SK-N-SH treated with all-trans-retinoic acid at 6 μM for 48 hours (cell line): Measurements from ENCODE around the gene ADAMTS13.

Experiments
- ATAC-seq: fragments of 200-7000 bp; cut with Tn5 transposase; 3 replicates; pipeline ENCODE4 v1.9.1; 2020; ENCODE audit warnings: mild to moderate bottlenecking, moderate library complexity
- ARNTL ChIP-seq: fragments of 450-650 bp; formaldehyde crosslinking; IDR thresholded peaks from 2 replicates; pipeline ENCODE4 v1.5.0; 2020; ENCODE audit warnings: low read depth, mild to moderate bottlenecking, moderate library complexity, borderline replicate concordance
- BACH2 ChIP-seq: fragments of 250-450 bp; sonication (Bioruptor Pico); IDR thresholded peaks from 2 replicates; pipeline ENCODE4 v1.9.0; 2021; ENCODE audit warnings: mild to moderate bottlenecking, borderline replicate concordance
- CSDC2 ChIP-seq: fragments of 250-450 bp; sonication (Bioruptor Pico); IDR thresholded peaks from 2 replicates; pipeline ENCODE4 v1.5.0; 2020; ENCODE audit warnings: mild to moderate bottlenecking, moderate library complexity
- ESRRG ChIP-seq: fragments of 250-450 bp; sonication (Bioruptor Pico); IDR thresholded peaks from 2 replicates; pipeline ENCODE4 v1.6.1; 2021; ENCODE audit warnings: mild to moderate bottlenecking
- ISL1 ChIP-seq: fragments of 250-450 bp; sonication (Bioruptor Pico); IDR thresholded peaks from 2 replicates; pipeline ENCODE4 v2.1.2; 2022; ENCODE audit warnings: mild to moderate bottlenecking, moderate library complexity
- OSR1 ChIP-seq: fragments of 250-450 bp; sonication (Bioruptor Pico); IDR thresholded peaks from 2 replicates; pipeline ENCODE4 v1.8.0; 2022; ENCODE audit warnings: moderate library complexity, mild to moderate bottlenecking, inconsistent platforms
- PPARA ChIP-seq: fragments of 250-450 bp; sonication (Bioruptor Pico); IDR thresholded peaks from 2 replicates; pipeline ENCODE4 v1.5.0; 2020; ENCODE audit warnings: mild to moderate bottlenecking, borderline replicate concordance
- RARB ChIP-seq: fragments of 250-450 bp; sonication (Bioruptor Pico); IDR thresholded peaks from 2 replicates; pipeline ENCODE4 v1.8.0; 2021; ENCODE audit warnings: mild to moderate bottlenecking, moderate library complexity
- SNAI2 ChIP-seq: fragments of 250-450 bp; sonication (Bioruptor Pico); IDR thresholded peaks from 2 replicates; pipeline ENCODE4 v1.5.0; 2020; ENCODE audit warnings: mild to moderate bottlenecking, moderate library complexity
- TCF4 ChIP-seq: fragments of 250-450 bp; sonication (Bioruptor Pico); IDR thresholded peaks from 2 replicates; pipeline ENCODE4 v1.8.0; 2021; ENCODE audit warnings: mild to moderate bottlenecking, moderate library complexity, borderline replicate concordance
- TOX ChIP-seq: fragments of 250-450 bp; sonication (Bioruptor Pico); IDR thresholded peaks from 2 replicates; pipeline ENCODE4 v1.8.0; 2021; ENCODE audit warnings: mild to moderate bottlenecking, moderate library complexity, borderline replicate concordance
- ZC3H10 ChIP-seq: fragments of 250-450 bp; sonication (Bioruptor Pico); IDR thresholded peaks from 2 replicates; pipeline ENCODE4 v1.5.1; 2021; ENCODE audit warnings: mild to moderate bottlenecking, moderate library complexity
- ZFP3 ChIP-seq: fragments of 250-450 bp; sonication (Bioruptor Pico); IDR thresholded peaks from 2 replicates; pipeline ENCODE4 v1.5.0; 2020; ENCODE audit warnings: mild to moderate bottlenecking, moderate library complexity
- ZFP30 ChIP-seq: fragments of 450-650 bp; formaldehyde crosslinking; IDR thresholded peaks from 2 replicates; pipeline ENCODE4 v1.5.0; 2022; ENCODE audit warnings: mild to moderate bottlenecking, moderate library complexity
- ZNF565 ChIP-seq: fragments of 450-650 bp; formaldehyde crosslinking; conservative IDR thresholded peaks from 2 replicates; pipeline ENCODE4 v1.5.0; 2020; ENCODE audit warnings: low read depth, mild to moderate bottlenecking, moderate library complexity
- ZNF70 ChIP-seq: fragments of 450-650 bp; formaldehyde crosslinking; IDR thresholded peaks from 2 replicates; pipeline ENCODE4 v1.5.0; 2020; ENCODE audit warnings: mild to moderate bottlenecking, moderate library complexity
- ZNF8 ChIP-seq: fragments of 450-650 bp; formaldehyde crosslinking; IDR thresholded peaks from 2 replicates; pipeline ENCODE4 v1.5.0; 2020; ENCODE audit warnings: mild to moderate bottlenecking, moderate library complexity
- TF ChIP-seq, protein P1 (sequence below): fragments of 250-450 bp; sonication (Bioruptor Pico); IDR thresholded peaks from 2 replicates; pipeline ENCODE4 v1.8.0; 2020; ENCODE audit warnings: mild to moderate bottlenecking, moderate library complexity, borderline replicate concordance
- TF ChIP-seq, protein P2 (sequence below): fragments of 250-450 bp; sonication (Bioruptor Pico); IDR thresholded peaks from 2 replicates; pipeline ENCODE4 v1.5.0; 2020; ENCODE audit warnings: mild to moderate bottlenecking, moderate library complexity
- TF ChIP-seq, protein P3 (sequence below): fragments of 250-450 bp; sonication (Bioruptor Pico); IDR thresholded peaks from 2 replicates; pipeline ENCODE4 v1.8.0; 2021; ENCODE audit warnings: low read depth, mild to moderate bottlenecking, moderate library complexity, borderline replicate concordance

ADAMTS13 gene

DNA sequence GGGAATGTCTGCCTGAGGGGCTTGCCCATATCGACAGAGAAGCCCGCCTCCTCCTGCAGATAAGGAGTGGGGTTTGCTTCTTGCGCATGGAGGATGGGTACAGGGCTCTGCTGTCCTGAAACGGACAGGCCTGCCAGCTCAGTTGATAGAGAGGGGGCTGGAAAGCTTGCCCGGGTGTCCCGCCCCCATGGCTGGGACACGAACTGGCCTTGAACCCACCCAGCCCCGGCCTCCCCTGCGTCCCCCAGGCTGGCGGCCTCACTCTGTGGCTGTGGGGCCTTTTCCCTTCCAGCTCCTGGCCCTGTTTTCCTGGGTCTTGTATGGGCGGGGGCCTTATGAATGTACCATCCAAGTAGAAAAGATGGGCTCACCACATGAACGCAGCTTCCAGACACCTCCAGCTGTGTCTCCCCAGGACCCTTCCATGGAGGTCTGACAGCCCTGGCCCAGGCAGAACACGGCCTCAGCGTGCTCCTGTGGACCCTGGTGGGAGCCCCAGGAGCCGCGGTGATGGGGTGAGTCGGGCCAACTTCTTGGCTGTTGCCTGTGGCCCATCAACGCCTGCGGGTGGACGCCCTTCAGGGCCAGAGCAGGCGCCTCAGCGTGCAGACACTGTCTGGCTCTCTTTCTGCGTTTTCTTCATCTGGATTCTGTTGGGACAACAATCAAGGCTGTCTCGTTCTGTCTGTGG lies 72.6 kb downstream of the ADAMTS13 start:
- TF ChIP-seq ZNF70, result no peak
- TF ChIP-seq ISL1 (CRISPR knock-in tag), result no peak
- TF ChIP-seq, protein P1, sequence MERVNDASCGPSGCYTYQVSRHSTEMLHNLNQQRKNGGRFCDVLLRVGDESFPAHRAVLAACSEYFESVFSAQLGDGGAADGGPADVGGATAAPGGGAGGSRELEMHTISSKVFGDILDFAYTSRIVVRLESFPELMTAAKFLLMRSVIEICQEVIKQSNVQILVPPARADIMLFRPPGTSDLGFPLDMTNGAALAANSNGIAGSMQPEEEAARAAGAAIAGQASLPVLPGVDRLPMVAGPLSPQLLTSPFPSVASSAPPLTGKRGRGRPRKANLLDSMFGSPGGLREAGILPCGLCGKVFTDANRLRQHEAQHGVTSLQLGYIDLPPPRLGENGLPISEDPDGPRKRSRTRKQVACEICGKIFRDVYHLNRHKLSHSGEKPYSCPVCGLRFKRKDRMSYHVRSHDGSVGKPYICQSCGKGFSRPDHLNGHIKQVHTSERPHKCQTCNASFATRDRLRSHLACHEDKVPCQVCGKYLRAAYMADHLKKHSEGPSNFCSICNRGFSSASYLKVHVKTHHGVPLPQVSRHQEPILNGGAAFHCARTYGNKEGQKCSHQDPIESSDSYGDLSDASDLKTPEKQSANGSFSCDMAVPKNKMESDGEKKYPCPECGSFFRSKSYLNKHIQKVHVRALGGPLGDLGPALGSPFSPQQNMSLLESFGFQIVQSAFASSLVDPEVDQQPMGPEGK (CRISPR knock-in tag), result no peak
- TF ChIP-seq PPARA (CRISPR knock-in tag), result no peak
- no peak for TF ChIP-seq BACH2 (CRISPR knock-in tag)
- TF ChIP-seq, protein P2, sequence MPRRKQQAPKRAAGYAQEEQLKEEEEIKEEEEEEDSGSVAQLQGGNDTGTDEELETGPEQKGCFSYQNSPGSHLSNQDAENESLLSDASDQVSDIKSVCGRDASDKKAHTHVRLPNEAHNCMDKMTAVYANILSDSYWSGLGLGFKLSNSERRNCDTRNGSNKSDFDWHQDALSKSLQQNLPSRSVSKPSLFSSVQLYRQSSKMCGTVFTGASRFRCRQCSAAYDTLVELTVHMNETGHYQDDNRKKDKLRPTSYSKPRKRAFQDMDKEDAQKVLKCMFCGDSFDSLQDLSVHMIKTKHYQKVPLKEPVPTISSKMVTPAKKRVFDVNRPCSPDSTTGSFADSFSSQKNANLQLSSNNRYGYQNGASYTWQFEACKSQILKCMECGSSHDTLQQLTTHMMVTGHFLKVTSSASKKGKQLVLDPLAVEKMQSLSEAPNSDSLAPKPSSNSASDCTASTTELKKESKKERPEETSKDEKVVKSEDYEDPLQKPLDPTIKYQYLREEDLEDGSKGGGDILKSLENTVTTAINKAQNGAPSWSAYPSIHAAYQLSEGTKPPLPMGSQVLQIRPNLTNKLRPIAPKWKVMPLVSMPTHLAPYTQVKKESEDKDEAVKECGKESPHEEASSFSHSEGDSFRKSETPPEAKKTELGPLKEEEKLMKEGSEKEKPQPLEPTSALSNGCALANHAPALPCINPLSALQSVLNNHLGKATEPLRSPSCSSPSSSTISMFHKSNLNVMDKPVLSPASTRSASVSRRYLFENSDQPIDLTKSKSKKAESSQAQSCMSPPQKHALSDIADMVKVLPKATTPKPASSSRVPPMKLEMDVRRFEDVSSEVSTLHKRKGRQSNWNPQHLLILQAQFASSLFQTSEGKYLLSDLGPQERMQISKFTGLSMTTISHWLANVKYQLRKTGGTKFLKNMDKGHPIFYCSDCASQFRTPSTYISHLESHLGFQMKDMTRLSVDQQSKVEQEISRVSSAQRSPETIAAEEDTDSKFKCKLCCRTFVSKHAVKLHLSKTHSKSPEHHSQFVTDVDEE, result no peak
- TF ChIP-seq ZC3H10 (CRISPR knock-in tag), result no peak
- TF ChIP-seq, protein P3, sequence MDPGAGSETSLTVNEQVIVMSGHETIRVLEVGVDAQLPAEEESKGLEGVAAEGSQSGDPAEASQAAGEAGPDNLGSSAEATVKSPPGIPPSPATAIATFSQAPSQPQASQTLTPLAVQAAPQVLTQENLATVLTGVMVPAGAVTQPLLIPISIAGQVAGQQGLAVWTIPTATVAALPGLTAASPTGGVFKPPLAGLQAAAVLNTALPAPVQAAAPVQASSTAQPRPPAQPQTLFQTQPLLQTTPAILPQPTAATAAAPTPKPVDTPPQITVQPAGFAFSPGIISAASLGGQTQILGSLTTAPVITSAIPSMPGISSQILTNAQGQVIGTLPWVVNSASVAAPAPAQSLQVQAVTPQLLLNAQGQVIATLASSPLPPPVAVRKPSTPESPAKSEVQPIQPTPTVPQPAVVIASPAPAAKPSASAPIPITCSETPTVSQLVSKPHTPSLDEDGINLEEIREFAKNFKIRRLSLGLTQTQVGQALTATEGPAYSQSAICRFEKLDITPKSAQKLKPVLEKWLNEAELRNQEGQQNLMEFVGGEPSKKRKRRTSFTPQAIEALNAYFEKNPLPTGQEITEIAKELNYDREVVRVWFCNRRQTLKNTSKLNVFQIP (CRISPR knock-in tag), result no peak
- no peak for TF ChIP-seq OSR1 (CRISPR knock-in tag)
- TF ChIP-seq ESRRG (CRISPR knock-in tag), result no peak
- no peak for TF ChIP-seq ZFP30 (CRISPR knock-in tag)
- no peak for TF ChIP-seq TCF4 (CRISPR knock-in tag)
- TF ChIP-seq SNAI2 (CRISPR knock-in tag), result no peak
- TF ChIP-seq ARNTL, result no peak
- no peak for TF ChIP-seq ZNF565 (CRISPR knock-in tag)
- no peak for TF ChIP-seq CSDC2 (CRISPR knock-in tag)
- TF ChIP-seq ZNF8 (CRISPR knock-in tag), result no peak
- TF ChIP-seq TOX, result no peak
- no peak for ATAC-seq

DNA sequence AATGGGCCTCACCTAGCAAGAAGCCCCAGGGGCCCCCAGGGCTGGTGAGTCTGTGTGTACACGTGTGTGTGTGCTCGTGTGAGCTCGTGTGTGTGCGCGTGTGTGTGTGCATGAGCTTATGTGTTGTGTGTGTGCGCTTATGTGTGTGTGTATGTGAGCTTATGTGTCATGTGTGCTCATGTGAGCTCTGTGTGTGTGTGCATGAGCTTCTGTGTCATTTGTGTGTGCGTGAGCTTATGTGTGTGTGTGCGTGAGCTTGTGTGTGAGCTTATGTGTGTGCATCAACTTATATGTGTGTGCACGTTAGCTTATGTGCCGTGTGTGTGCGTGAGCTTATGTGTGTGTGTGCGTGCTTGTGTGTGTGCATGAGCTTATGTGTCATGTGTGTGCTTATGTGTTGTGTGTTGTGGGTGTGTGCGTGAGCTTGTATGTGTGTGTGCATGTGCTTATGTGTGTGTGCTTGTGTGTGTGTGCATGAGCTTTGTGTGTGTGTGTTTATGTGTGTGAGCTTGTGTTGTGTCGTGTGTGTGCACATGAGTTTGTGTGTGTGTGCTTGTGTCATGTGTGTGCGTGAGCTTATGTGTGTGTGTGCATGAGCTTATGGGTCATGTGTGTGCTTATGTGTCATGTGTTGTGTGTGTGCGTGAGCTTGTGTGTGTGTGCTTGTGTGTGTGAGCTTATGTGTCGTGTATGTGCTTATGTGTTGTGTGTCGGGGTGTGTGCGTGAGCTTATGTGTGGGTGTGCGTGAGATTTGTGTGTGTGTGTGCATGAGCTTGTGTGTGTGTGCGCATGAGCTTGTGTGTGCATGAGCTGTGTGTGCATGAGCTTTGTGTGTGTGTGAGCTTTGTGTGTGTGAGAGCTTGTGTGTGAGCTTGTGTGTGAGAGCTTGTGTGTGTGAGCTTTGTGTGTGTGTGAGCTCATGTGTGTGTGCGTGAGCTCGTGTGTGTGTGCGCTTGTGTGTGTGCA lies 73.4 kb downstream of the ADAMTS13 start:
- no peak for TF ChIP-seq ZFP3 (CRISPR knock-in tag)
- no peak for TF ChIP-seq SNAI2 (CRISPR knock-in tag)
- no peak for TF ChIP-seq ZNF565 (CRISPR knock-in tag)
- TF ChIP-seq ISL1 (CRISPR knock-in tag), result no peak
- TF ChIP-seq RARB (CRISPR knock-in tag), result no peak
- no peak for TF ChIP-seq ZC3H10 (CRISPR knock-in tag)
- TF ChIP-seq, protein P1 (CRISPR knock-in tag), result no peak
- no peak for TF ChIP-seq TCF4 (CRISPR knock-in tag)
- no peak for TF ChIP-seq ARNTL
- TF ChIP-seq CSDC2 (CRISPR knock-in tag), result no peak
- TF ChIP-seq, protein P3 (CRISPR knock-in tag), result no peak
- no peak for TF ChIP-seq ZNF70
- no peak for TF ChIP-seq OSR1 (CRISPR knock-in tag)
- no peak for TF ChIP-seq TOX
- TF ChIP-seq ZFP30 (CRISPR knock-in tag), result no peak
- no peak for TF ChIP-seq PPARA (CRISPR knock-in tag)
- no peak for TF ChIP-seq ZNF8 (CRISPR knock-in tag)
- TF ChIP-seq, all 23 proteins: peak for 0
- no peak for ATAC-seq
